Mucosa of rectum (tissue), 2 donors: ENCODE data around the gene ZNF407.

Experiments
- H3K27ac ChIP-seq, 2 donors: one replicate each; pipeline ENCODE4 v1.7.0; 2013; ENCODE audit warnings: inconsistent platforms in 2 of 2, low read depth in 2 of 2, low read length in 2 of 2
- H3K27me3 ChIP-seq, 2 donors: one replicate each; pipeline ENCODE4 v1.7.0; 2013; ENCODE audit warnings: low read length in 2 of 2; ENCODE audit not compliant: control insufficient read depth in 2 of 2, insufficient read depth in 2 of 2
- H3K36me3 ChIP-seq, 2 donors: one replicate each; pipeline ENCODE4 v1.7.0; 2013; ENCODE audit warnings: low read length in 2 of 2; ENCODE audit not compliant: control insufficient read depth in 2 of 2, insufficient read depth in 2 of 2
- H3K4me1 ChIP-seq, 2 donors: one replicate each; pipeline ENCODE4 v1.7.0; 2013; ENCODE audit warnings: low read length in 2 of 2, mild to moderate bottlenecking in 1 of 2; ENCODE audit not compliant: control insufficient read depth in 2 of 2, insufficient read depth in 2 of 2
- H3K4me3 ChIP-seq, 2 donors: one replicate each; pipeline ENCODE4 v1.7.0; 2013; ENCODE audit warnings: low read length in 2 of 2
- H3K9ac ChIP-seq, 2 donors: one replicate each; pipeline ENCODE4 v1.7.0; 2013; ENCODE audit warnings: low read length in 2 of 2, low read depth in 1 of 2, mild to moderate bottlenecking in 1 of 2
- H3K9me3 ChIP-seq, 2 donors: one replicate each; pipeline ENCODE4 v1.7.0; 2013; ENCODE audit warnings: low read length in 2 of 2; ENCODE audit not compliant: control insufficient read depth in 2 of 2
- donor health status: healthy.
- donor health status: Normal muscosa, but diverticular disease.

Gene ZNF407

GRCh38 chr18:74945774-74946545, 348.3 kb downstream of the ZNF407 start:
- H3K9ac ChIP-seq, result no peak overlapping the region
- peaks cover 0 to 10% of the 10 kb centered on the region in 2 donors for H3K4me1 ChIP-seq
- H3K36me3 ChIP-seq, result no peaks in the 10 kb centered on the region
- no peak overlapping the region for H3K4me3 ChIP-seq
- no peaks in the 10 kb centered on the region for H3K27me3 ChIP-seq
- H3K27ac ChIP-seq, result no peak overlapping the region
- H3K9me3 ChIP-seq, result no peaks in the 10 kb centered on the region

- Histone ChIP-seq H3K36me3 (no peaks in the 10 kb centered on the region), H3K27ac (no peak overlapping the region), H3K9me3 (no peaks in the 10 kb centered on the region), H3K4me3 (no peak overlapping the region), H3K9ac (no peak overlapping the region), H3K27me3 (no peaks in the 10 kb centered on the region), H3K4me1 (peaks cover 2 to 10% of the 10 kb centered on the region in 2 donors)
Measured at GRCh38 chr18:74946646-74947375, 349.1 kb downstream of the ZNF407 start.

GRCh38 chr18:74947417-74947816, 349.7 kb downstream of the ZNF407 start:
- Histone ChIP-seq H3K36me3 (no peaks in the 10 kb centered on the region), H3K4me3 (no peak overlapping the region), H3K9ac (no peak overlapping the region), H3K4me1 (peaks cover 2 to 10% of the 10 kb centered on the region in 2 donors), H3K9me3 (no peaks in the 10 kb centered on the region), H3K27me3 (no peaks in the 10 kb centered on the region), H3K27ac (no peak overlapping the region)

GRCh38 chr18:74947875-74948274, 350.2 kb downstream of the ZNF407 start:
- Histone ChIP-seq H3K4me1 (peaks cover 2 to 10% of the 10 kb centered on the region in 2 donors), H3K4me3 (no peak overlapping the region), H3K9me3 (no peaks in the 10 kb centered on the region), H3K27me3 (no peaks in the 10 kb centered on the region), H3K27ac (no peak overlapping the region), H3K36me3 (no peaks in the 10 kb centered on the region), H3K9ac (no peak overlapping the region)

- Histone ChIP-seq H3K27me3 (no peaks in the 10 kb centered on the region), H3K36me3 (no peaks in the 10 kb centered on the region), H3K27ac (no peak overlapping the region), H3K4me3 (no peak overlapping the region), H3K9ac (no peak overlapping the region), H3K4me1 (peaks cover 2 to 10% of the 10 kb centered on the region in 2 donors), H3K9me3 (no peaks in the 10 kb centered on the region)
Measured at GRCh38 chr18:74949611-74950010, 351.9 kb downstream of the ZNF407 start.

GRCh38 chr18:74950479-74950878, 352.8 kb downstream of the ZNF407 start:
- Histone ChIP-seq H3K9ac (no peak overlapping the region), H3K4me3 (peak overlapping the region in 1 of 2 donors; percentile 43), H3K27me3 (no peaks in the 10 kb centered on the region), H3K27ac (no peak overlapping the region), H3K4me1 (peaks cover 2 to 10% of the 10 kb centered on the region in 2 donors), H3K9me3 (no peaks in the 10 kb centered on the region), H3K36me3 (no peaks in the 10 kb centered on the region)

GRCh38 chr18:74951165-74951760, 353.6 kb downstream of the ZNF407 start:
- no peaks in the 10 kb centered on the region for H3K36me3 ChIP-seq
- no peaks in the 10 kb centered on the region for H3K9me3 ChIP-seq
- H3K4me1 ChIP-seq, result peaks cover 2 to 10% of the 10 kb centered on the region in 2 donors
- no peaks in the 10 kb centered on the region for H3K27me3 ChIP-seq
- peak overlapping the region in 1 of 2 donors; percentile 38 for H3K27ac ChIP-seq
- H3K4me3 ChIP-seq, result peak overlapping the region in 1 of 2 donors; percentile 43
- no peak overlapping the region for H3K9ac ChIP-seq

GRCh38 chr18:74957588-74958224, 360.0 kb downstream of the ZNF407 start:
- no peaks in the 10 kb centered on the region for H3K27me3 ChIP-seq
- H3K36me3 ChIP-seq, result peaks cover 0 to 4% of the 10 kb centered on the region in 2 donors
- no peak overlapping the region for H3K9ac ChIP-seq
- H3K4me3 ChIP-seq, result no peak overlapping the region
- H3K4me1 ChIP-seq, result peaks cover 0 to 2% of the 10 kb centered on the region in 2 donors
- H3K9me3 ChIP-seq, result no peaks in the 10 kb centered on the region
- no peak overlapping the region for H3K27ac ChIP-seq

- peaks cover 0 to 4% of the 10 kb centered on the region in 2 donors for H3K36me3 ChIP-seq
- H3K4me1 ChIP-seq, result peaks cover 0 to 2% of the 10 kb centered on the region in 2 donors
- no peak overlapping the region for H3K9ac ChIP-seq
- H3K4me3 ChIP-seq, result no peak overlapping the region
- no peaks in the 10 kb centered on the region for H3K9me3 ChIP-seq
- no peak overlapping the region for H3K27ac ChIP-seq
- H3K27me3 ChIP-seq, result no peaks in the 10 kb centered on the region
Measured at GRCh38 chr18:74959216-74959615, 361.5 kb downstream of the ZNF407 start.
